GM21423 (cell line): ENCODE results near the gene POLN.

Source experiments
- ATAC-seq: cut with Tn5 transposase; IDR thresholded peaks from one replicate; pipeline ENCODE4 v1.9.1; 2021; ENCODE audit warnings: mild to moderate bottlenecking, moderate library complexity; ENCODE audit not compliant: unreplicated experiment

POLN gene

DNA sequence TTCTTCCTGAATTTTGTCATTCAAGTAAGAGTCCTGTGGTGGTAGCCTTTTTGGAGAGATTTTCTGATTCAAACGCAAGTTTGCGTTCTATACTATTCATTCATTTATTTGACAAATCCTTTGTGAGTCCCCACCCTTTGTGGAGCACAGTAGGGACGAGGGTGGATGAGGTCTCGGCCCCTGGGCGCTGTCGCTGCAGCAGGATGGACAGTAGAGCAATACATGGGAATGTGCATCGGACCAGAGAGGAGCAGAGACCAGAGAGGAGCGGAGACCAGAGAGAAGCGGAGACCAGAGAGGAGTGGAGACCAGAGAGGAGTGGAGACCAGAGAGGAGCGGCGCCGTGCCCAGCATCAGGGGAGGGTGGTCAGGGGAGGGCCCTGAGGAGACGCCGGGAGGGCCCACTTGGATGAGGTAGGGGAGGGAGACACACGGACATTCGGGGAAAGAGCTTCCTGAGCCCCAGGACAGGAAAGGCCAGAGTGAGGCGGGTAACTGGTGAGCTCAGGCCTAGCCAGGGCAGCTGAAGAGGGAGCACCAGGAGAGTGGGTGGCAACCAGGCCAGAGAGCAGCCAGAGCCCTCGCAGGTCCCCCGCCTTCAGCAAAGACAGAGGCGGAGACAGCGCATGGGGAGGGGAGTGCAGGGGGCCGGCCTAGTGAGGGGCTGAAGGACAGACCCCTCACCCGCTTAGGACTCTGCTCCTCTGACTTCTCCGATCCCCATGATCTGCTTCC lies 115.4 kb downstream of the POLN start:
- ATAC-seq = no peak

GRCh38 chr4:2125831-2126230 lies 116.1 kb downstream of the POLN start:
- no peak for ATAC-seq

DNA sequence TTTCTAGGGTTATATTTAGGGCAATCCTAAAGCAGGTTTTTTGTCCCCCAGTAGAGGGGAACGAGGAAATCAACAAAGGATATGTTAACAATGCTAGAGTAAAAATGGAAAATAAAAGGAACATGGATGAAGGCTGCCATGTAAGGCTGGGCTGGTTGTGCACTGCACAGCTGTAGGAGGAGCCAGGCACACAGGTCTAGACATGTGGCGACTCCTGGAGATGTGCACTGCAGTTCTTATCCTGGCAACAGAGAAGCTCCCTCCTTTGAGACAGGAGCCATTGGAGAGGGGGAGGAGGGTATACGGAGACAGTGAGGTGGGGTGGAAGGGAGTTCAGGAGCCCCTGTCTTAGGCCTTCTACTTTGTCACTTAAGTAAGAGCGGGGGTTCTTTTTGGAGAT lies 116.9 kb downstream of the POLN start:
- ATAC-seq = no peak

GRCh38 chr4:2116687-2117400 lies 125.1 kb downstream of the POLN start:
- no peak for ATAC-seq

- ATAC-seq = no peak
Observed at GRCh38 chr4:2105559-2105958, 136.4 kb downstream of the POLN start.

DNA sequence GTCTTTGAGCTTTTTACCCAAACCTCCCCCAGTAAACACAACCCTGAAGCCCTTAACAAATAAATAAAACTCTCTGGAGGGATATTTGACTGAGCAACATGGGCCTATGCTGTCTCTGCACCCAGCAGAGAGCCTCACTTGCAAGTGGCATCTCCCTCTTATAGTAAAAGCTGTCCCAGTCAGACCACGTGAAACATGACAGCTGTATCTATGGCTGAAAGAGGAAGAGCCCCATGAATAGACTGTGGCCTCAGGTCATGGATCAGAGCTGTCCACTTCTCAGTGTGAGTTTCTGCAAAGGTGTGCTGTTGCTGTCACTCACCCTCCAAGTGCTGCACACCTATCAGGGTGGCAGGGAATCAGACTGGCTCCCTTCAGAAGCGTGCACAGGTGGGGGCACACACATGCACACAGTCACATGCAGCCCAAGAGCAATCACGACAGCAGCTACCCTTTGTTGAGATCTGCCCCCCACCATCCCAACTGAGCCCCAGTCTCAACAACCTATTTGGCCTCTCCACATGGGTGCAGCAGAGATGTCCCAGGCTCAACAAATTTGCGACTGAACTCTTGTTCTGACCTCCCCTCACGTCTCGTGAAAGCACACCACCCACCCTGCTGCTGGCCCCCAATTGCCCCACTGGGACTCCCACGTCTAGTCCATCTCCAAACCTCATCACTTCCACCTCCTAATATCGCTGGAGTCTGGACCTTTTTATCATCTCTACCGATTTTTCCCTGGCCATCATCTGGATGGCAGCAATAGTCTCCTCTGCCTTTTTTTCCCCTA lies 137.2 kb downstream of the POLN start:
- ATAC-seq = no peak

DNA sequence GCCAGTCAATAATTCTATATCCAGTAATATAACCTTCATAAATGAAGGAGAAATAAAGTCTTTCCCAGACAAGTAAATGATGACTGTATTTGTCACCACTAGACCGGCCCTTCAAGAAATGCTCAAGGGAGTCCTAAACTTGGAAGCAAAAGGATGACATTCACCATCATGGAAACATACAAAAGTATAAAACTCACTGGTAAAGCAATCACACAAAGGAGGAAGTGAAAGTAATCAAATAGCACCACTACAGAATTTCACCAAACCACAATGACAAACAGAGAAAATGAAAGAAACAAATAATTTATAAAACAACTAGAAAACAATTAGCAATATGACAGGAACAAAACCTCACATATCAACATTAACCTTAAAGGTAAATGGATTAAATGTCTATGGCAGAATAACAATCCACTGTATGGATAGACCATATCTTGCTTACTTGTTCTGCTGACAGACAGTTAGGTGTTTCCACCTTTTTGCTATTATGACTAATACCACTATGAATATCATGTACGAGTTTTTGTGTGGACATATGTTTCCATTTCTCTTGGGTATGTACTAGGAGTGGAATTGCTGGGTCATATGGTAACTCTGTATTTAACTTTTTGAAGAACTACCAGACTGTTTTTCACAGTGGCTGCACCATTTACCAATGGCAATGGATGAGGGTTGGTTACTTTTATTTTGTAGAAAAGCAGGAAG lies 137.9 kb downstream of the POLN start:
- no peak for ATAC-seq

- no peak for ATAC-seq
Observed at GRCh38 chr4:2103127-2103842, 138.6 kb downstream of the POLN start.

DNA sequence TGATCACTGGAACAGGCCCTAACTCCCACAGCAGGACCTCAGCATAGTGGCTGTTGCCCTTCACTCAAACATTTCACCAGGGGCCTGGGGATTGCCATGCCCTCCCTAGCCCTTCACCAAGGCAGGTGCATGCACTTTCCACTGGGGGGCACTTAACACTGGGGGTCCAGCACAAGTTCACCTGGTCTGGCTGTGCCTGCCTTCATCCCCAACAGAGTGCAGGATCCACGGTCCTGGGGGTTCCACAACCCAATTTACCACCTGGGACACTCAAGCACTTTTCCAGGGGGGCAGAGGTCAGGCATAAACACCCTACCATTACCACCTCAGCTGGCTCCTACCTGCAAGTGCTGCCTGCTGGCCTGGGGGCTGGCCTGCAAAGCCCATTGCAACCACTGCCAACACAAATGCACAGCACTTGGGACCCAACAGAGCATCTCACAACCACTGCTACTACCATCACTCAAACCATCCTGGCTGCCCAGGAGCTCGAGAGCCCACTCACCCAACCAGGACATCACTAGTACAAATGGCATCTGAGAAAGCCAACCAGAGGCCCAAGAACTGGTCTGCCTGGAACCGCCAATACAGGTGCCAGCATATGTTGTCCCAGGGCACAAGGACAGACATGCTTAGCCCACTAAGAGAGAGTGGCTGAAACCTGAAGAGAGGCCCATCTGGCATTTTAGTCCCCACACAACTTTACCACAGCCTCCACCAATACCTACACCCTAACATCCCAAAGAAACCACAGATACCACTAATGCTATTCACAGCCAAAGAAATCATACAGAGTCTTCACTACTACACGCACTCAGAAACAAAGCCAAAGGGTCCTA lies 139.7 kb downstream of the POLN start:
- no peak for ATAC-seq

DNA sequence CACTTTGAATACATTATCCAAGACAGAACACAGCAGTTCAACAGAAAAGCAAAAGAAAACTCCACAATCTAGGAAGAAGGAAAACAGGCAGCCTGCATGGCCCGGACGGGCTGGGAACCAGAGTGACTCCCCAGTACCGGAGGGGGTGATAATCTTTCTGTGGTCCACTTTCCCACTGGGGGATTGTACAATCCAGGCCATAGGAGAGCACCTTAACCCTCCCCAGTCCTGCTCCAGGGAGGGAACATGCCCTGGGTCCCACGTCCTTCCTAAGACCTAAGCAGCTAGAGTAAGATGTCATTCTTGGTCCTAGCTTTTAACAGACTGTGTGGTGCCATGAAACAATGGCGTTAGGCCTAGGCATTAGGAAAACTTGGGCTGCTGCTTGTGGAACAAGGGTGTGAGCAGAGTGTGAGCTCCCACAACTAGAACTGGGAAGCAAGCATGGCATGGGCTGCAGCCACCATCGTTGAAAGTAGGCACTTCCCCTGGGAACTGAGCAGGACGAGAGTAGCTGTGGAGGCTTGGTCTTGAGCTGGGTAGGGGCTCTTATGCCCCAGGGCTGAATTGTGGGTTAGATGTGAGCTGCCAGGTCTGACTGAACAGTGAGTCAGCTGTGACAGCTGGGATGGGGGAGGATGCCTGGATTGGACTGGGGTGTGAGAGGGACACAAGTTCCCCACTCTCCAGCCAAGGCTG lies 140.4 kb downstream of the POLN start:
- ATAC-seq = no peak

DNA sequence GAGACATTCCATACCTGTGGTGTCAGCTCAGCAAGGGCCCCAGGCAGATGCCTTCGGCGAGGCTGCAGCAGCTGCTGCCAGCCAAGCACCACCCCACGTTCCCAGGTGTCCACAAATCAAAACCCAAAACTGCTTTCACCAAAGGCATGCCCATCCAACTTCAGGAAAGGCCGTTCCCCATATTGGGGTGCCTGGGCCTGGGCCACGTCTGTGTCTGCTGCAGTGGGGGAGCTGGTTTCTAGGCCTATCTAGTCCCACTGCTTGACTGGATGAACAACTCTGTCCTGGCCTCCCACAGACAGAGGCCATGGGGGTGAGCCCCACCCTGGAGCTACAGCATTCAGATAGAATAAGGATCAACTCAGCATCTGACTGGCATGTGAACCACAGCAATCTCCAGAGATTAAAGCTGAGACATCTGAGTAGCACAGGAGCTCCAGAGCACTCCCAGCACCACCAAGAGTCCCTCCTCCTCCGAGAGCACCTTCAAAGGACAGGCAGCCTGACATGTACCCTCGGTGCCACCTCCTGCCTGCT lies 145.8 kb downstream of the POLN start:
- no peak for ATAC-seq

GRCh38 chr4:2095236-2096072 lies 146.5 kb downstream of the POLN start:
- ATAC-seq = no peak

GRCh38 chr4:2094545-2094944 lies 147.4 kb downstream of the POLN start:
- no peak for ATAC-seq

- no peak for ATAC-seq
Observed at GRCh38 chr4:2093265-2093664, 148.7 kb downstream of the POLN start.

GRCh38 chr4:2092669-2093053 lies 149.3 kb downstream of the POLN start:
- ATAC-seq = no peak

DNA sequence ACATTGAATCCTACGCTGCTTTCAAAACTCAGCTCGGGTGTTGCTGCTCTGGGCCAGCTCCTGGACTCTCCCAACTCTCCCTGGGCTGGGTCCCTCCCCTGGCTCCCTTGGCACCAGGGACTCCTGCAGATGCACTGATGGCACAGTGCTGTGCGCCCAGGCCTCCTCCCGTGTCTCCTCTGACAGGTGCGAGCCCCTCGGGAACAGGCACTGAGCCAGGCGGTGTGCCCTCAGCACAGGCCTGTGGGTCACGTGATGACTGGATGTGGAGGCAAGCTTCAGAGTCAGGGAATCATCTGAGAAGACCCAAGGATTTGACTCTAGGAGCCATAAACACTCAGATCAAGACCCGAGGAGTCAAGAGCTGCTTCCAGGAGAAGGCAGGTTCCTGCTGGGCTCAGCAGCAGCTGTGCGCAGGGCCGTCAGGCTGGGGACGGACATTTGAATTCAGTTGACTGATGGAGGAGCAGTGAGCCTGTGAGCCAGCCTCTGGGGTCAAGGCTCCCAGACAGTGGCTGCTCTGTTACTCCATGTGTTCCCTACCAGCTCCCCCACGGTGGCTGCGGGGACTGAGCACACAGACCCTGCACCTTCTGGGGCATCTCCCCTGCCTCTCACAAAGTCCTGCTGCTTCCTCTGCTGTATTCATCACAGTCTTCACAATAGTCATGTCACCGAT lies 149.8 kb downstream of the POLN start:
- no peak for ATAC-seq

GRCh38 chr4:2090642-2091041 lies 151.3 kb downstream of the POLN start:
- ATAC-seq = no peak
